Astrocyte of the cerebellum (primary cell): Measurements from ENCODE around the gene MEN1.
"Not testable (repeated sequence)": the region's sequence is repeated elsewhere in the genome, so short reads cannot be mapped to it uniquely, and the experiment has no call there.

ENCODE experiments used
- DNase-seq: peaks from one replicate; pipeline ENCODE4 v3.0.0-alpha.2; 2011; ENCODE audit warnings: low read depth
- H3K4me3 ChIP-seq: 2 replicates; pipeline ENCODE4 v1.5.1; 2011; ENCODE audit warnings: mild to moderate bottlenecking, low read depth, low read length, moderate library complexity
- CTCF ChIP-seq: IDR thresholded peaks from 2 replicates; pipeline ENCODE4 v1.5.1; 2012; ENCODE audit warnings: low read length, low read depth, moderate library complexity, mild to moderate bottlenecking; ENCODE audit errors: missing control alignments
- in situ Hi-C: cut with HindIII; loops from 2 replicates; pipeline ENCODE4 v1.10.0; 2017; ENCODE audit warnings: low sequenced_read_pairs

MEN1 gene

GRCh38 chr11:64817476-64817875 lies 7.1 kb upstream of the MEN1 start:
- no peak for DNase-seq
- in situ Hi-C loops, result no loop called here
- no peak for TF ChIP-seq CTCF
- H3K4me3 ChIP-seq, result no peak overlapping the region

GRCh38 chr11:64815433-64815832 lies 5.1 kb upstream of the MEN1 start:
- DNase-seq, H3K4me3 ChIP-seq, in situ Hi-C loops: not testable (repeated sequence)

- no peak overlapping the region for H3K4me3 ChIP-seq
- no peak for TF ChIP-seq CTCF
- no peak for DNase-seq
- in situ Hi-C loops, result no loop called here
These were observed 4.4 kb upstream of the MEN1 start for GRCh38 chr11:64814712-64815187.

- in situ Hi-C loops, result no loop called here
- DNase-seq, result no peak
- TF ChIP-seq CTCF, result no peak
- no peak overlapping the region for H3K4me3 ChIP-seq
These were observed 3.5 kb upstream of the MEN1 start for GRCh38 chr11:64813826-64814225.

GRCh38 chr11:64810891-64811272 lies 531 bp upstream of the MEN1 start:
- H3K4me3 ChIP-seq, result peak overlapping the region; percentile 89
- no peak for DNase-seq
- no peak for TF ChIP-seq CTCF
- in situ Hi-C loops, result no loop called here

GRCh38 chr11:64809781-64810241 lies 540 bp downstream of the MEN1 start:
- TF ChIP-seq CTCF, result no peak
- peak overlapping the region; percentile 89 for H3K4me3 ChIP-seq
- DNase-seq, result no peak
- in situ Hi-C loops, result no loop called here

GRCh38 chr11:64805481-64805880 lies 4.9 kb downstream of the MEN1 start:
- no peak for DNase-seq
- in situ Hi-C loops, result no loop called here
- TF ChIP-seq CTCF, result no peak
- no peak overlapping the region for H3K4me3 ChIP-seq
